PC-3 (cell line): Measurements from ENCODE around the gene INO80C. TPM values are rescaled to one million over a fixed set of nuclear protein-coding genes. Genes with fewer than 3 reads are reported as not detected.

Experiments used
- ATAC-seq: fragments of 200-7000 bp; cut with Tn5 transposase; 2 replicates; pipeline ENCODE4 v1.9.1; 2020; ENCODE audit warnings: mild to moderate bottlenecking, moderate library complexity
- BruUV-seq: library from RNA; stranded (reverse); fragments of 400-500 nt; replicated peaks from 2 replicates; lab custom pipeline; 2021; lab: Mats Ljungman, UMichigan
- CTCF ChIA-PET: fragments of 300-600 bp; sonication (Branson Sonifier 250); formaldehyde crosslinking; loops from one replicate; lab custom pipeline; 2022; ENCODE audit warnings: antibody characterized with exemption; lab: Charles Lee
- POLR2A ChIA-PET: fragments of 300-600 bp; sonication (Branson Sonifier 250); formaldehyde crosslinking; loops from one replicate; lab custom pipeline; 2022; ENCODE audit warnings: antibody characterized with exemption; ENCODE audit not compliant: unreplicated experiment; lab: Charles Lee
- DNase-seq: peaks from one replicate; pipeline ENCODE4 v3.0.0-alpha.2; 2015
- H2AFZ ChIP-seq: fragments of 300-600 bp; sonication (generic); 2 replicates; pipeline ENCODE4 v1.6.0; 2016; ENCODE audit warnings: antibody characterized with exemption, low read length
- H3F3A ChIP-seq: fragments of 300-600 bp; sonication (generic); one replicate; pipeline ENCODE4 v1.6.0; 2017; ENCODE audit warnings: antibody characterized with exemption, low read length, control low read depth, mild to moderate bottlenecking; ENCODE audit not compliant: unreplicated experiment
- H3K27ac ChIP-seq: fragments of 300-600 bp; sonication (generic); 2 replicates; pipeline ENCODE4 v1.5.1; 2016; ENCODE audit warnings: mild to moderate bottlenecking, low read length
- H3K27me3 ChIP-seq: fragments of 300-600 bp; sonication (generic); 2 replicates; pipeline ENCODE4 v1.6.1; 2016; ENCODE audit warnings: low read length, mixed read lengths
- H3K36me3 ChIP-seq: fragments of 300-600 bp; sonication (generic); 2 replicates; pipeline ENCODE4 v1.6.1; 2016; ENCODE audit warnings: low read depth, mixed run types, low read length, mixed read lengths
- H3K4me1 ChIP-seq: fragments of 300-600 bp; sonication (generic); 2 replicates; pipeline ENCODE4 v1.5.1; 2016; ENCODE audit warnings: low read length; ENCODE audit not compliant: insufficient read depth
- H3K4me2 ChIP-seq: fragments of 300-600 bp; sonication (generic); 2 replicates; pipeline ENCODE4 v1.6.0; 2016; ENCODE audit warnings: low read length
- H3K4me3 ChIP-seq: fragments of 300-600 bp; sonication (generic); 2 replicates; pipeline ENCODE4 v1.5.1; 2016; ENCODE audit warnings: mild to moderate bottlenecking, low read length, mixed read lengths
- H3K79me2 ChIP-seq: fragments of 300-600 bp; sonication (generic); 2 replicates; pipeline ENCODE4 v1.6.1; 2017; ENCODE audit warnings: low read length, mixed read lengths
- H3K9ac ChIP-seq: fragments of 300-600 bp; sonication (generic); 2 replicates; pipeline ENCODE4 v1.6.0; 2016; ENCODE audit warnings: mild to moderate bottlenecking, low read length
- H3K9me2 ChIP-seq: fragments of 300-600 bp; sonication (generic); replicated peaks from 2 replicates; pipeline ENCODE4 v1.6.1; 2016; ENCODE audit warnings: mixed run types, low read length, mixed read lengths
- H3K9me3 ChIP-seq: fragments of 300-600 bp; sonication (generic); 2 replicates; pipeline ENCODE4 v1.6.1; 2016; ENCODE audit warnings: low read length, mixed read lengths
- H4K20me1 ChIP-seq: fragments of 300-600 bp; sonication (generic); 2 replicates; pipeline ENCODE4 v1.6.1; 2016; ENCODE audit warnings: low read length, mixed read lengths
- CTCF ChIP-seq: fragments of 300-600 bp; sonication (generic); conservative IDR thresholded peaks from 2 replicates; pipeline ENCODE4 v1.5.1; 2017; ENCODE audit warnings: antibody characterized with exemption, low read depth, mild to moderate bottlenecking, low read length
- EZH2 ChIP-seq: fragments of 300-600 bp; sonication (generic); IDR thresholded peaks from one replicate; pipeline ENCODE4 v1.6.1; 2017; ENCODE audit warnings: antibody characterized with exemption, mild to moderate bottlenecking, low read length; ENCODE audit not compliant: unreplicated experiment
- EZH2phosphoT487 ChIP-seq: fragments of 300-600 bp; sonication (generic); IDR thresholded peaks from 2 replicates; pipeline ENCODE4 v1.6.1; 2018; ENCODE audit warnings: mild to moderate bottlenecking, antibody characterized with exemption, low read length, borderline replicate concordance
- intact Hi-C: fragments of 100-400 bp; cut with micrococcal nuclease; formaldehyde crosslinking; loops from 2 replicates; pipeline ENCODE4 v1.9.0; 2023
- total RNA-seq: library from RNA; depleted of rRNA; stranded (reverse); fragments of >200 nt; gene quantifications from 2 replicates; pipeline ENCODE4 v1.2.3, GENCODE V29; 2014

The INO80C gene
- total RNA-seq, 1 experiment from 2014 or later: 6.8 TPM

DNA sequence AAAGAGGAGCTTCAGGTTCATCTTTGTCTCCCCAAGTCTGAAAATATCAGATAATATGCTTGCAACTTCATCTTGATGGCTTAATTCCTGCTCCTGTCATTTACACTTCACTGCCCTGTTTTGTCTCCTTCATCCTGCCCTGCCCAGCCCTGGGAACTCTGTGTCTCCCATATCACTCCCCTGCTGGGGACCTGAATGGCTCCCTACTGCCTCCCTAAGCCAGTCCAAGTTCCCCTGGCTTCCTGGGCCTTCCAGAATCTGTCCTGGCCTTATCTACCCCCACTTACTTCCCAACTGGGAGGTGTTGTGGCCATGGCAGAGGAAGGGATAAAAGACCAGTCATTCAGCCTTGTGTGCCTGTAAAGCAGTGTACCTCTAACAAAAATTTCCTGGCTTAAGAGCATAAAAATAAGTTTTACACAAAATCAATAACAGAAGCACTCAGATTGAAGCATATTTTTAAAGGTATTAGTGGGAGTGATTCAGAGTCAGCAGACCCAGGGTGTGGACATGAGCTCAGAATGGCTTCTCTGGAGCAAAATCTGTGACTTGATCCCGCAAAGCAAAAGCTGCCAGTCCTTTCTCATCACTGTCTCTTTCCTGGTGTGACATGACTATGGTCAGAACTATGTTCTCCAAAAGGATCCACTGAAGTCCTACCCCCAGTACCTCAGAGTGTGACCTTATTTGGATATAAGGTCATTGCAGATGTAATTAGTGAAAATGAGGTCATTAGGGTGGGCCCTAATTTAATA is 59.1 kb downstream of the INO80C start:
- no peak overlapping the region for H3K4me2 ChIP-seq
- no peaks in the 10 kb centered on the region for H4K20me1 ChIP-seq
- POLR2A ChIA-PET: interaction anchor here (0.7 to 1.2 kb wide), 2 partner anchors 42 to 207 kb away, joined by 6 to 13 read pairs; no protein-coding TSS in a partner anchor
- TSS peak; percentile 86 for BruUV-seq
- TF ChIP-seq EZH2 (no peak), EZH2phosphoT487 (no peak), CTCF (no peak)
- peak; percentile 54 for ATAC-seq
- H3K9me3 ChIP-seq: no peaks in the 10 kb centered on the region
- no peaks in the 10 kb centered on the region for H3K9me2 ChIP-seq
- DNase-seq: peak; percentile 6
- H3K9ac ChIP-seq: no peak overlapping the region
- peaks cover 29% of the 10 kb centered on the region for H3K4me1 ChIP-seq
- intact Hi-C loops: loop anchor here (2.0 kb wide), 1 partner anchor 30 kb away; no protein-coding TSS in a partner anchor
- H3K27ac ChIP-seq: peak overlapping the region; percentile 54
- no peaks in the 10 kb centered on the region for H3K36me3 ChIP-seq
- no peak overlapping the region for H3K4me3 ChIP-seq
- no peaks in the 10 kb centered on the region for H3K27me3 ChIP-seq
- H3F3A ChIP-seq: no peaks in the 10 kb centered on the region
- H3K79me2 ChIP-seq: no peaks in the 10 kb centered on the region
- CTCF ChIA-PET: no interaction called here
- H2AFZ ChIP-seq: no peak overlapping the region

GRCh38 chr18:35437836-35438235 is 59.9 kb downstream of the INO80C start:
- ChIA-PET POLR2A (interaction anchor here (0.7 kb wide), 2 partner anchors 144 to 179 kb away, joined by 3 to 4 read pairs; partner anchors contain the start of gene GALNT1), CTCF (no interaction called here)
- intact Hi-C loops: loop anchor here (2.0 kb wide), 2 partner anchors 29 to 41 kb away; no protein-coding TSS in a partner anchor
- Histone ChIP-seq H2AFZ (no peak overlapping the region), H3K79me2 (no peaks in the 10 kb centered on the region), H3K4me2 (no peak overlapping the region), H3K9ac (no peak overlapping the region), H3K9me3 (no peaks in the 10 kb centered on the region), H3K36me3 (no peaks in the 10 kb centered on the region), H3K9me2 (no peaks in the 10 kb centered on the region), H3K4me3 (no peak overlapping the region), H4K20me1 (no peaks in the 10 kb centered on the region), H3K27ac (0 out of 2 replicates have a peak overlapping the region, but pooled peaks have one; percentile 54), H3K27me3 (no peaks in the 10 kb centered on the region), H3K4me1 (peaks cover 33% of the 10 kb centered on the region), H3F3A (no peaks in the 10 kb centered on the region)
- DNase-seq: no peak
- no peak for TF ChIP-seq EZH2phosphoT487
- TF ChIP-seq EZH2: no peak
- no peak for TF ChIP-seq CTCF
- no TSS peak for BruUV-seq
- ATAC-seq: no peak
